GM19455 (cell line): ENCODE data around the gene TTC7B.

Source experiments
- ATAC-seq: cut with Tn5 transposase; IDR thresholded peaks from one replicate; pipeline ENCODE4 v1.9.1; 2021; ENCODE audit not compliant: unreplicated experiment

TTC7B gene

GRCh38 chr14:90651271-90651804 lies 164.9 kb downstream of the TTC7B start:
- no peak for ATAC-seq

GRCh38 chr14:90649557-90650135 lies 166.6 kb downstream of the TTC7B start:
- ATAC-seq: no peak

- ATAC-seq: no peak
Observed at GRCh38 chr14:90649083-90649482, 167.1 kb downstream of the TTC7B start.

- ATAC-seq: no peak
Observed at GRCh38 chr14:90648421-90648820, 167.8 kb downstream of the TTC7B start.

GRCh38 chr14:90647473-90648005 lies 168.7 kb downstream of the TTC7B start:
- ATAC-seq: no peak

- no peak for ATAC-seq
Observed at GRCh38 chr14:90645842-90646443, 170.3 kb downstream of the TTC7B start.

GRCh38 chr14:90644882-90645281 lies 171.3 kb downstream of the TTC7B start:
- no peak for ATAC-seq

- no peak for ATAC-seq
Observed at GRCh38 chr14:90643982-90644670, 172.1 kb downstream of the TTC7B start.

GRCh38 chr14:90642244-90642717 lies 173.9 kb downstream of the TTC7B start:
- no peak for ATAC-seq

GRCh38 chr14:90641615-90642243 lies 174.5 kb downstream of the TTC7B start:
- ATAC-seq: no peak

GRCh38 chr14:90641168-90641567 lies 175.1 kb downstream of the TTC7B start:
- no peak for ATAC-seq

- no peak for ATAC-seq
Observed at GRCh38 chr14:90639641-90640040, 176.6 kb downstream of the TTC7B start.

- no peak for ATAC-seq
Observed at GRCh38 chr14:90632871-90633270, 183.4 kb downstream of the TTC7B start.

- no peak for ATAC-seq
Observed at GRCh38 chr14:90632451-90632850, 183.8 kb downstream of the TTC7B start.

- no peak for ATAC-seq
Observed at GRCh38 chr14:90630171-90630806, 185.9 kb downstream of the TTC7B start.

GRCh38 chr14:90629471-90629870 lies 186.8 kb downstream of the TTC7B start:
- no peak for ATAC-seq

GRCh38 chr14:90628825-90629224 lies 187.4 kb downstream of the TTC7B start:
- ATAC-seq: no peak

- no peak for ATAC-seq
Observed at GRCh38 chr14:90627478-90627877, 188.8 kb downstream of the TTC7B start.

GRCh38 chr14:90626550-90626949 lies 189.7 kb downstream of the TTC7B start:
- no peak for ATAC-seq

- no peak for ATAC-seq
Observed at GRCh38 chr14:90625445-90625844, 190.8 kb downstream of the TTC7B start.
